A549 (cell line): ENCODE measurements around the gene NOS2.

ENCODE experiments used
- HOXA7 ChIP-seq: fragments of 250-450 bp; sonication (Bioruptor Pico); IDR thresholded peaks from 2 replicates; pipeline ENCODE4 v1.5.0; 2020; ENCODE audit warnings: mild to moderate bottlenecking, moderate library complexity
- POLR2AphosphoS2 ChIP-seq: conservative IDR thresholded peaks from 2 replicates; pipeline ENCODE4 v1.6.1; 2012; ENCODE audit warnings: low read length, improper control_type of control experiment, inconsistent platforms

DNA sequence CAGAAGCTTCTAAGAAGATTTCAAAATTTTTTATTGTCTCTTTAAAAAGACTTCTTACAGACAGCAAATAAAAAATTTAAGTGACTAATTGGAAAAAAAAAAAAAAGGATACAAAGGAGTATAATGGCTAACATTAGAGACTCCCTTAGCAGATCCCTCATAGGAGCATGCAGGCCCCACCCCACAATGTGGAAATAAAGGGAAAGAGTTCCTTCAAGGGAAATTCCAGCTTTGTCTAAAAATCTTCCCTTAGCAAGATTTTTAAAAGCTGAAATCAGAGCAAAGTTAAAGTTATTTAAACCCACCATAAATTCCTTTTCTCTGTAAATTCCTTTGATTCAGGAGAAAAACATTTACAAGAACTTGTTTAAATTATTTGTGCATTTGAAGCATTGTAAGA, 32.5 kb upstream of the NOS2 start:
- no peak for TF ChIP-seq HOXA7
- TF ChIP-seq POLR2AphosphoS2 = no peak
